Fibroblast of pulmonary artery (primary cell): Measurements from ENCODE around the gene CAMTA1.
A peak's percentile ranks its signal among the peaks of the same experiment; 100 is the strongest.

Experiments
- DNase-seq: peaks from one replicate; pipeline ENCODE4 v3.0.0-alpha.2; 2010; ENCODE audit warnings: low read depth
- H3K4me3 ChIP-seq: replicated peaks from 2 replicates; pipeline ENCODE4 v1.5.1; 2011; ENCODE audit warnings: low read depth, mild to moderate bottlenecking, control low read depth, low read length, moderate library complexity
- CTCF ChIP-seq: IDR thresholded peaks from 2 replicates; pipeline ENCODE4 v1.5.1; 2011; ENCODE audit warnings: mild to moderate bottlenecking, control low read depth, low read length, inconsistent platforms; ENCODE audit errors: missing control alignments

The CAMTA1 gene

GRCh38 chr1:7805460-7805859, 1020.2 kb downstream of the CAMTA1 start:
- no peak overlapping the region for H3K4me3 ChIP-seq
- TF ChIP-seq CTCF = no peak
- DNase-seq = no peak

DNA sequence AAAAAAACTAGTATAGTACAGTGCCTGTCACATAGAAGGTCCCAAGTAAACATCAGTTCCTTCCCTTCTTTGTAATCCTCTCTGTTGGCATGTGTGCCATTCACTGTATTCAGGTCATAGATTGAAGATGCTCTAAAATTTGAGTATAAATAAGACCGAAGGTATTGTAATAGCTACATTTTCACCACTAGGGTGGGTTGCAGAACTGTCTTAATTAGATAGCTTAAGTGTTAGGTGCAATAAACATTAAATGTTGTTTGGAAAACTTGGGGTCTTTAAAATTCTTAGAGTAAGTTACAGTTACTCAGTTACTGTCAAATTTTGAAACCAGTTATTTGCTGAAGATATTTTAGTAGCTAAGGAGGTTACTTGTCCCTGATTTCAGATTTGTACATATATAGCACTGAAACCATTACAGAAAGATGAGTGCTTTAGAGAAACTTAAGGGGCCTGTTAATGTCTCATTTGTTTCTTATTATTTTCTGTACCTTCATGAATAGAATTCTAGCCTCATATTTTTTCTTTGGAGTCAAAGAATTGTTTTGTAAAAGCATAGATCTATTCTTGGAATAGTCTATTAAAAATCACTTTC, 1023.1 kb downstream of the CAMTA1 start:
- DNase-seq = peak; percentile 61
- no peak overlapping the region for H3K4me3 ChIP-seq
- peak; percentile 59 for TF ChIP-seq CTCF

DNA sequence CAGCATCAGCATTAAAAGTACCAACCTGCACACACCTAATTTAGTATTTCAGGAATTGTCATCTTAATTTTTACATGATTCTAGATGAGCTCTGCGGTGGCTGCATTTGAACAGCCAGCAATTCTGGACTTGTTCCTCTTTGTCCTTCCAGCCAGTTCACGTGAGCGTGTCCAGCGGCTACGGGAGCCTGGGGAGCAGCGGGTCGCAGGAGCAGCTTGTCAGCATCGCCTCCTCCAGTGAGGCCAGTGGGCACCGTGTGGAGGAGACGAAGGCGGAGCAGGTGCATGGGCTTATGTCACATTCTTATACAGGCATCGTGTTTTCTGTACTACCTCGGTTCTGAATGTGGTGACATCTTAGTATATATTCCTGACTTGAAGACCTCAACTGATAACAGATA, 1024.5 kb downstream of the CAMTA1 start:
- no peak for DNase-seq
- TF ChIP-seq CTCF = no peak

DNA sequence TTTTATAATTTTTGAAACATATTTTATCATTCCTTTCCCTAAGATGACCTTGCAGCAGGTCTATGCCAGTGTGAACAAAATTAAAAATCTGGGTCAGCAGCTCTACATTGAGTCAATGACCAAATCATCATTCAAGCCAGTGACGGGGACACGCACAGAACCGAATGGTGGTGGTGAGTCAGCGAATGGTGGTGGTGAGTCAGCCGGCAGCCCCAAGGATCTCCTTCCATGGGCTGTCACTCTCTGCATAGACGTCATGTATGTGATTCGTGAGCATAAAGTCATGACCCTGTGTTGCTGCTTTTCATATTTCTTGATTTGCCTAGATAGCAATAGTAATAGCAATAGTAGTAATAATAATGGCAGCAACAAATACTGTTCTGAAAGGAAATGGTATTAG, 1025.1 kb downstream of the CAMTA1 start:
- no peak overlapping the region for H3K4me3 ChIP-seq
- DNase-seq = peak; percentile 82
- TF ChIP-seq CTCF = no peak

More for the DNA sequence above, 1024.5 kb downstream of the CAMTA1 start:
- H3K4me3 ChIP-seq = no peak overlapping the region

DNA sequence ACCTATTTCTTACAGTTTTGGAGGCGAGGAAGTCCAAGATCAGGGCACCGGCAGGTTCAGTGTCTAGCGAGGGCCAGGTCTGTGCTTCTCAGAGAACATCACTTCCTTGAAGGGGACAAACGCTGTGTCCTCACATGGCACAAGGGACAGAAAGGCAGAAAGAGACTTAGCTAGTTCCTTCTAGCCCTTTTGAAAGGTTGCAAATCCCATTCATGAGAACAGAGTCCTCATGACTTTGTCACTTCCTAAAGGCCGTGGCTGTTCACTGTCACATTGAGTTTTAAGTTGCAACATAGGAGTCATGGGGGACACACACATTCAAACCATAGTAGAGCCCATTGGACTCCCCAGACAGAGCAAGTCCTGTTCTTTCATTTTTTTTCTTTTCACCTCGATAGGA, 1026.2 kb downstream of the CAMTA1 start:
- DNase-seq = no peak
- TF ChIP-seq CTCF = no peak
- no peak overlapping the region for H3K4me3 ChIP-seq

DNA sequence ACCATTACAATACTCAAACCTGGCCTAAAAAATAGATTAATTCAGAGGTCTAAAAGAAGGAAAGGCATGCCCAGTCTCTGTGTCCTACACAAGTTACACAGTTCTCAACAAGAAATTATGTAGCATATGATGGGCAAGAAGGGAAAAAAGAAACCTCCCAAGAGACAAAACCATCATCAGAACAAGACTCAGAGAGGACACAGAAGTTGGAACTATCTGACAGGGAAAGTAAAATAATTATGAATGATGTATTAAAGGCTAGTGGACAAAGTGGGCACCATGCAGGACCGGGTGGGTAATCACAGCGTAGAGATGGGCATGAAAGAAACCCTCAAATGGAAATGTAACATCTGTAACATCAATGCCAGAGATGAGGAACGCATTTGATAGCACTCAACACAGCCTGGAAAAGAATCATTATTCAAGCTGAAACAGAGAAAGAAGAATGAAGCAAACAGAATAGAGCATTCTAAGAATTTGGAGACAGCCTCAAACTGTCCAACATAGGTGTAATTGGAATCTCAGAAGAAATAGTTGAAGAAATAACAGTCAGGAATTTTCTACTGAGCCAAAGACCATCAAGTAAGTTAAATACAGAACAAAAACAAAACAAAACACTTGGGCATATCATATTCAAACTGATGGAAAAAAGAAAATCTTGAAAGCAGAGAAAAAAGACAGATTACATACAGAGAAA, 1028.6 kb downstream of the CAMTA1 start:
- H3K4me3 ChIP-seq = no peak overlapping the region
- no peak for TF ChIP-seq CTCF
- no peak for DNase-seq
